ENCODE measurements around the gene GMDS. TPM values are rescaled to one million over a fixed set of nuclear protein-coding genes. Genes with fewer than 3 reads are reported as not detected.

Gene GMDS
- total and polyA plus RNA-seq, 2 donors (not counting 3 experiments of a cell fraction or from before 2014, with no cell fraction given), result 9.8 to 23.5 TPM

DNA sequence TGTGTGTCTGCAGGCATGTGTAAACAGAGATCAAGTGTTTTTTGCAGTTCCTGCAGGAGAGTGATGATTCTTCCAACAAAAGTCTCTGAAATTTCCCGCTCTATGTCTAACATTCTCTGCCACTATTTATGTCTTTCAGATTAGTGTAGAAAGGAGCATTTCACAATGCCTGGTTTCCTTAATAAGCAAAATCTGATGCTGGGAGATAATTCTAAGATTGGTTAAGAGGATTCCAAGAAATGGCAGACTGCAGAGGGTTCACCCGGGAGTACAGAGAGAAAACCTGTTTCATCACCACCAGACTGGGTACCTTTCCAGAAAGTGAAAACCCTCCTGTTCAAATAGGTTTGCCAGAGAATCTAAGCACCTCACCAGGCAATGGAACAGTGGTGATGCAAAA lies 573.0 kb downstream of the GMDS start:
- FAIRE-seq, result no peak
- dilution Hi-C loops (cut with MboI; ENCODE audit: extremely low pct_ligation_motif_present, low sequenced_read_pairs), result no loop called here
- BruUV-seq (replicated peaks), result no TSS peak

More for the DNA sequence above, 573.0 kb downstream of the GMDS start:
- Histone ChIP-seq H3K36me3 (ENCODE audit: control insufficient read depth in 2 of 2, extremely low read depth in 1 of 2, insufficient read depth in 2 of 2, low read length in 2 of 2) (no peaks in the 10 kb centered on the region), H3K9me1 (replicated peaks; ENCODE audit: control insufficient read depth, extremely low read depth, insufficient read depth, low read length) (no peaks in the 10 kb centered on the region), H3K27me3 (ENCODE audit: control insufficient read depth in 2 of 2, insufficient read depth in 2 of 2, low read length in 2 of 2) (no peaks in the 10 kb centered on the region), H3K4me3 (replicated peaks in 1 of 3; ENCODE audit: insufficient read depth in 1 of 3, low read depth in 1 of 3, low read length in 3 of 3) (no peak overlapping the region), H3K4me2 (ENCODE audit: insufficient read depth, low read length) (no peak overlapping the region), H3K79me2 (ENCODE audit: control insufficient read depth, insufficient read depth, low read length) (no peaks in the 10 kb centered on the region), H3K27ac (ENCODE audit: insufficient read depth, low read depth, low read length) (no peak overlapping the region), H3K9me3 (replicated peaks; ENCODE audit: control insufficient read depth, insufficient read depth, low read length) (no peaks in the 10 kb centered on the region), H4K20me1 (replicated peaks; ENCODE audit: control insufficient read depth, extremely low read depth, insufficient read depth, low read length) (no peaks in the 10 kb centered on the region), H2AFZ (ENCODE audit: low read depth, low read length) (no peak overlapping the region), H3K9ac (replicated peaks; ENCODE audit: extremely low read depth, insufficient read depth, low read length) (no peak overlapping the region), H3K4me1 (ENCODE audit: control insufficient read depth, extremely low read depth, insufficient read depth, low read length) (no peaks in the 10 kb centered on the region)
- DNase-seq (ENCODE audit: low read depth, low spot score), result no peak
- TF ChIP-seq CTCF (IDR thresholded peaks at IDR 0.05; ENCODE audit: extremely low read depth in 1 of 2, insufficient read depth in 1 of 2, low read depth in 1 of 2, low read length in 2 of 2) (no peak), GATA2 (IDR thresholded peaks at IDR 0.05; ENCODE audit: insufficient read depth, insufficient read length, low read depth, low read length) (no peak)
- intact Hi-C loops (cut with micrococcal nuclease), result no loop called here
- ChIA-PET POLR2A (no interaction called here), CTCF (no interaction called here)

Data from endothelial cell of umbilical vein (primary cell).